Gastrocnemius medialis (tissue), 4 donors: Measurements from ENCODE around the gene MACROD2. TPM values are rescaled to one million over a fixed set of nuclear protein-coding genes. Genes with fewer than 3 reads are reported as not detected.

Source experiments
- ATAC-seq, 2 donors: fragments of 150-250 bp; one replicate each; pipeline ENCODE4 v1.9.1; 2016
- DNase-seq, 2 donors: peaks; one replicate each; pipeline ENCODE4 v3.0.0-alpha.2; 2019
- H3K27ac ChIP-seq, 4 donors: fragments of 200-600 bp; sonication (generic); 1 replicate in 1 of 4; 2 replicates in 3 of 4; pipeline ENCODE4 v1.5.1; 2016 to 2018; ENCODE audit warnings: mild to moderate bottlenecking in 2 of 4, moderate library complexity in 1 of 4
- H3K27me3 ChIP-seq, 3 donors: fragments of 200-600 bp; sonication (generic) in 2 of 3; 1 replicate in 1 of 3; 2 replicates in 2 of 3; pipeline versions ENCODE4 v1.5.1 to v1.6.0; 2016 to 2019; ENCODE audit warnings: mild to moderate bottlenecking in 1 of 3, moderate library complexity in 1 of 3
- H3K36me3 ChIP-seq, 2 donors: fragments of 200-600 bp; sonication (generic) in 1 of 2; one replicate each; pipeline ENCODE4 v1.5.1; 2017 to 2018
- H3K4me1 ChIP-seq, 2 donors: fragments of 200-600 bp; sonication (generic) in 1 of 2; one replicate each; pipeline ENCODE4 v1.5.1; 2016 to 2017; ENCODE audit warnings: mild to moderate bottlenecking in 2 of 2
- H3K4me3 ChIP-seq, 4 donors: fragments of 200-600 bp; sonication (generic) in 3 of 4; 1 replicate in 1 of 4; 2 replicates in 3 of 4; pipeline ENCODE4 v1.5.1; 2016 to 2019; ENCODE audit warnings: mild to moderate bottlenecking in 2 of 4
- H3K9me3 ChIP-seq, 3 donors: fragments of 200-600 bp; sonication (generic) in 2 of 3; 1 replicate in 1 of 3; 2 replicates in 2 of 3; pipeline ENCODE4 v1.5.1; 2016 to 2019
- CTCF ChIP-seq, 5 experiments: fragments of 450-650 bp in 3 of 5; fragments of 200-600 bp in 2 of 5; sonication (generic) in 2 of 5; IDR thresholded peaks in 4 of 5; conservative IDR thresholded peaks in 1 of 5; 1 replicate in 4 of 5; 2 replicates in 1 of 5; pipeline ENCODE4 v1.5.1; 2016 to 2019; ENCODE audit warnings: antibody characterized with exemption in 5 of 5, mild to moderate bottlenecking in 3 of 5, moderate library complexity in 3 of 5
- POLR2A ChIP-seq, 2 donors: fragments of 450-650 bp; IDR thresholded peaks; one replicate each; pipeline ENCODE4 v1.6.1; 2017; ENCODE audit warnings: antibody characterized with exemption in 2 of 2, mild to moderate bottlenecking in 2 of 2, moderate library complexity in 2 of 2
- in situ Hi-C, 4 donors: fragments of 200-750 bp; cut with MboI; loops; one replicate each; pipeline versions ENCODE4 v1.15.0 to v1.8.0; 2017; ENCODE audit warnings: low sequenced_read_pairs in 4 of 4
- intact Hi-C: fragments of 100-400 bp; cut with DNase I; formaldehyde crosslinking; loops from one replicate; pipeline ENCODE4 v1.15.1; 2023; ENCODE audit warnings: low total_unique reads
- total RNA-seq, 4 donors: library from RNA; depleted of rRNA; stranded (reverse); fragments of >200 nt; gene quantifications; one replicate each; pipeline versions ENCODE4 v1.1.0 to v1.2.3, GENCODE V29; 2016

Gene MACROD2
- total RNA-seq, 4 donors from 2014 or later, result 1.8 to 10.2 (median 3.6) TPM

GRCh38 chr20:14906908-14907434 is 911.7 kb downstream of the MACROD2 start:
- no peak for ATAC-seq
- H3K27ac ChIP-seq, result no peak overlapping the region
- intact Hi-C loops, result no loop called here
- in situ Hi-C loops, result no loop called here
- no peak for DNase-seq
- H3K4me1 ChIP-seq, result no peaks in the 10 kb centered on the region
- H3K36me3 ChIP-seq, result no peaks in the 10 kb centered on the region
- H3K27me3 ChIP-seq, result no peaks in the 10 kb centered on the region
- no peak for TF ChIP-seq POLR2A (IDR thresholded peaks at IDR 0.05)
- TF ChIP-seq CTCF (IDR thresholded peaks at IDR 0.05 in 4 of 5, conservative IDR thresholded peaks at IDR 0.05 in 1 of 5), result no peak
- no peaks in the 10 kb centered on the region for H3K9me3 ChIP-seq
- H3K4me3 ChIP-seq, result no peak overlapping the region

GRCh38 chr20:14910126-14910525 is 914.8 kb downstream of the MACROD2 start:
- H3K4me1 ChIP-seq, result no peaks in the 10 kb centered on the region
- no peaks in the 10 kb centered on the region for H3K27me3 ChIP-seq
- TF ChIP-seq CTCF (IDR thresholded peaks at IDR 0.05 in 4 of 5, conservative IDR thresholded peaks at IDR 0.05 in 1 of 5), result no peak
- TF ChIP-seq POLR2A (IDR thresholded peaks at IDR 0.05), result no peak
- DNase-seq (no peak), ATAC-seq (no peak)
- no peaks in the 10 kb centered on the region for H3K36me3 ChIP-seq
- H3K9me3 ChIP-seq, result no peaks in the 10 kb centered on the region
- no peak overlapping the region for H3K27ac ChIP-seq
- intact Hi-C loops, result no loop called here
- in situ Hi-C loops, result no loop called here
- H3K4me3 ChIP-seq, result no peak overlapping the region

GRCh38 chr20:14913896-14914620 is 918.7 kb downstream of the MACROD2 start:
- ATAC-seq, result no peak
- Histone ChIP-seq H3K4me1 (peaks cover 4 to 12% of the 10 kb centered on the region in 2 donors), H3K27ac (no peak overlapping the region), H3K27me3 (no peaks in the 10 kb centered on the region), H3K4me3 (no peak overlapping the region), H3K36me3 (no peaks in the 10 kb centered on the region), H3K9me3 (no peaks in the 10 kb centered on the region)
- TF ChIP-seq CTCF (IDR thresholded peaks at IDR 0.05 in 4 of 5, conservative IDR thresholded peaks at IDR 0.05 in 1 of 5) (no peak), POLR2A (IDR thresholded peaks at IDR 0.05) (no peak)
- no peak for DNase-seq
- in situ Hi-C loops (no loop called here), intact Hi-C loops (no loop called here)

GRCh38 chr20:14914633-14915032 is 919.3 kb downstream of the MACROD2 start:
- in situ Hi-C loops, result no loop called here
- TF ChIP-seq CTCF (IDR thresholded peaks at IDR 0.05 in 4 of 5, conservative IDR thresholded peaks at IDR 0.05 in 1 of 5) (no peak), POLR2A (IDR thresholded peaks at IDR 0.05) (no peak)
- no peak for DNase-seq
- Histone ChIP-seq H3K4me3 (no peak overlapping the region), H3K27me3 (no peaks in the 10 kb centered on the region), H3K4me1 (peaks cover 6 to 17% of the 10 kb centered on the region in 2 donors), H3K36me3 (no peaks in the 10 kb centered on the region), H3K27ac (no peak overlapping the region), H3K9me3 (no peaks in the 10 kb centered on the region)
- ATAC-seq, result no peak
- intact Hi-C loops, result no loop called here
